Neutrophil (primary cell): Measurements from ENCODE around the gene TGM5.

Experiments used
- H3K27ac ChIP-seq: fragments of 200-600 bp; sonication (generic); 2 replicates; pipeline ENCODE4 v1.5.1; 2016; ENCODE audit warnings: mild to moderate bottlenecking, moderate library complexity
- H3K27me3 ChIP-seq: fragments of 200-600 bp; sonication (generic); 2 replicates; pipeline ENCODE4 v1.6.0; 2016; ENCODE audit warnings: mild to moderate bottlenecking
- H3K36me3 ChIP-seq: fragments of 200-600 bp; sonication (generic); 2 replicates; pipeline ENCODE4 v1.5.1; 2017
- H3K4me1 ChIP-seq, 2 experiments: fragments of 200-600 bp in 1 of 2; sonication (generic) in 1 of 2; 1 replicate in 1 of 2; 2 replicates in 1 of 2; pipeline versions ENCODE4 v1.5.1 to v1.6.1; 2013 to 2016; ENCODE audit warnings: low read depth in 1 of 2, low read length in 1 of 2, mild to moderate bottlenecking in 1 of 2, moderate library complexity in 1 of 2; ENCODE audit not compliant: control insufficient read depth in 1 of 2, insufficient read depth in 1 of 2
- H3K4me3 ChIP-seq, 2 experiments: fragments of 200-600 bp in 1 of 2; sonication (generic) in 1 of 2; 1 replicate in 1 of 2; 2 replicates in 1 of 2; pipeline ENCODE4 v1.5.1; 2013 to 2016; ENCODE audit warnings: low read depth in 1 of 2, low read length in 1 of 2, mild to moderate bottlenecking in 1 of 2, moderate library complexity in 1 of 2
- H3K9me3 ChIP-seq: fragments of 200-600 bp; sonication (generic); 2 replicates; pipeline ENCODE4 v1.5.1; 2016
- TF ChIP-seq, protein P1 (sequence below): fragments of 200-600 bp; sonication (generic); IDR thresholded peaks from 2 replicates; pipeline ENCODE4 v1.5.1; 2016; ENCODE audit warnings: antibody characterized with exemption

TGM5 gene

GRCh38 chr15:43193710-43194109 is 73.0 kb downstream of the TGM5 start:
- H3K27ac ChIP-seq, result no peak overlapping the region
- no peaks in the 10 kb centered on the region for H3K9me3 ChIP-seq
- H3K27me3 ChIP-seq, result no peaks in the 10 kb centered on the region
- no peak overlapping the region for H3K4me3 ChIP-seq
- peaks cover 98% of the 10 kb centered on the region for H3K36me3 ChIP-seq
- TF ChIP-seq, protein P1, sequence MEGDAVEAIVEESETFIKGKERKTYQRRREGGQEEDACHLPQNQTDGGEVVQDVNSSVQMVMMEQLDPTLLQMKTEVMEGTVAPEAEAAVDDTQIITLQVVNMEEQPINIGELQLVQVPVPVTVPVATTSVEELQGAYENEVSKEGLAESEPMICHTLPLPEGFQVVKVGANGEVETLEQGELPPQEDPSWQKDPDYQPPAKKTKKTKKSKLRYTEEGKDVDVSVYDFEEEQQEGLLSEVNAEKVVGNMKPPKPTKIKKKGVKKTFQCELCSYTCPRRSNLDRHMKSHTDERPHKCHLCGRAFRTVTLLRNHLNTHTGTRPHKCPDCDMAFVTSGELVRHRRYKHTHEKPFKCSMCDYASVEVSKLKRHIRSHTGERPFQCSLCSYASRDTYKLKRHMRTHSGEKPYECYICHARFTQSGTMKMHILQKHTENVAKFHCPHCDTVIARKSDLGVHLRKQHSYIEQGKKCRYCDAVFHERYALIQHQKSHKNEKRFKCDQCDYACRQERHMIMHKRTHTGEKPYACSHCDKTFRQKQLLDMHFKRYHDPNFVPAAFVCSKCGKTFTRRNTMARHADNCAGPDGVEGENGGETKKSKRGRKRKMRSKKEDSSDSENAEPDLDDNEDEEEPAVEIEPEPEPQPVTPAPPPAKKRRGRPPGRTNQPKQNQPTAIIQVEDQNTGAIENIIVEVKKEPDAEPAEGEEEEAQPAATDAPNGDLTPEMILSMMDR, result no peak
- no peaks in the 10 kb centered on the region for H3K4me1 ChIP-seq

- Histone ChIP-seq H3K27me3 (no peaks in the 10 kb centered on the region), H3K9me3 (no peaks in the 10 kb centered on the region), H3K4me3 (no peak overlapping the region), H3K36me3 (peaks cover 82% of the 10 kb centered on the region), H3K4me1 (peaks cover 22 to 30% of the 10 kb centered on the region in 2 experiments), H3K27ac (no peak overlapping the region)
- TF ChIP-seq, protein P1, result no peak
These were observed 76.5 kb downstream of the TGM5 start for GRCh38 chr15:43190178-43190577.

DNA sequence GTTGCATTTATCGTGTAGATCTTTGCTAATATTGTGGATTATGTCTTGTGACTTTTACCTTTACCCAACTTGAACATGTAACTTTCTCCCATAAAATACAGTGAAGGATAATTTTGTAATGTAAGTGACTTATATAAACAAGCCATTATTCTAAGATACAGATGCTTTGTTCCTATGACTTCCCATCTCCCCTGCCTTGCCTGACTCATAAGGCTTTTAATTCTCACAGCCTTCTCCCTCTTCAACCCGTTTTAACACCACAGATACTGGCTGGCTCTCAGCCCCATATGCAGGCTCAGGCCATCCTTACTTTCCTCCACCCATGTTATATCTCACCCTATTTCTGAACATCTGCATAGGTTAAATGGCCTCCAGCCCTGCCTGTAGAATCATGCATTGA is 77.4 kb downstream of the TGM5 start:
- no peak overlapping the region for H3K4me3 ChIP-seq
- TF ChIP-seq, protein P1, result no peak
- no peaks in the 10 kb centered on the region for H3K9me3 ChIP-seq
- peaks cover 25 to 35% of the 10 kb centered on the region in 2 experiments for H3K4me1 ChIP-seq
- H3K27ac ChIP-seq, result no peak overlapping the region
- H3K27me3 ChIP-seq, result no peaks in the 10 kb centered on the region
- peaks cover 73% of the 10 kb centered on the region for H3K36me3 ChIP-seq

DNA sequence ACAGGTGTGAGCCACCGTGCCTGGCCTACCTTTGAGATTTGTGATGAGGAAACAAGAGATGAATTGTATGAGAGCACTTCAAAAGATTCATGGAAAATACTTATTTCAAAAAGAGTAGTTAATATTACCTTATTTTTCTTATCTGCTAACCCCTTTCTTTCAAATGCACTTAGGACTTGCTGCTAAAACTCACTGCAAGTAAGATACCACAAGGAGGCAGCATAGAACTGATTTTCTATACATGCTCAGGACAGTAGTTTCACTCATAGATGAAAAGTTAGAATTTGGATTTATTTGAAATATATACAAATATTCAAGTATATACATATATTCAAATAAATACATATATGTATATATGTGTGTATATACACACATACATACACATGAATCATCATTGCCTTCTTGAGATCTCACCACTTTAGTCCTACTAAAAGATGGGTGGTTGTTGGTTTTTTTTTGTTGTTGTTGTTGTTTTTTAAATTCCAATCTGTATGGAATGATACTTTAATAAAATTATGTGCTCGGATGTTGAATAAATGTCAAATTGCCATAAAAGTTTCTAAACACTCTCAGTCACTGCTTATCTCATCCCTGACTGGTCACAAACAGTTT is 79.1 kb downstream of the TGM5 start:
- peaks cover 25 to 35% of the 10 kb centered on the region in 2 experiments for H3K4me1 ChIP-seq
- H3K9me3 ChIP-seq, result no peaks in the 10 kb centered on the region
- peaks cover 58% of the 10 kb centered on the region for H3K36me3 ChIP-seq
- peak overlapping the region; percentile 39 for H3K27ac ChIP-seq
- no peaks in the 10 kb centered on the region for H3K27me3 ChIP-seq
- peak overlapping the region in 1 of 2 experiments; percentile 96 for H3K4me3 ChIP-seq
- TF ChIP-seq, protein P1, result peak; percentile 38

DNA sequence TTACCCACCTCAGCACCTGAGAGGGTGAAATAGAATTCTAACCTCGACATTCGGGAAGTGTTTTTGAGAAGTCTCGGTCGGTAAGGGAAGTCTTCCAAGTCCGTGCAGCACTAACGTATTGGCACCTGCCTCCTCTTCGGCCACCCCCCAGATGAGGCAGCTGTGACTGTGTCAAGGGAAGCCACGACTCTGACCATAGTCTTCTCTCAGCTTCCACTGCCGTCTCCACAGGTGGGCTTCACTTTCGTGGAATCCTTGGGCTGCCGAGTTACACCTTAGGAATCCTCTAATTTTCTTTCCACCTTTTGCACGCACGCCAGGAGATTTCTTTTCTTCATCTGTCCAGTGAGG is 80.8 kb downstream of the TGM5 start:
- H3K27me3 ChIP-seq, result no peaks in the 10 kb centered on the region
- TF ChIP-seq, protein P1, result no peak
- H3K4me3 ChIP-seq, result peak overlapping the region; percentile 96
- H3K9me3 ChIP-seq, result no peaks in the 10 kb centered on the region
- peak overlapping the region; percentile 99 for H3K27ac ChIP-seq
- peaks cover 25 to 35% of the 10 kb centered on the region in 2 experiments for H3K4me1 ChIP-seq
- peaks cover 48% of the 10 kb centered on the region for H3K36me3 ChIP-seq
